GM12801 (cell line): Measurements from ENCODE around the gene RUNX3.

ENCODE experiments used
- CTCF ChIP-seq: IDR thresholded peaks from one replicate; pipeline ENCODE4 v1.5.1; 2011; ENCODE audit warnings: control low read depth; ENCODE audit not compliant: insufficient read length; ENCODE audit errors: extremely low read depth

RUNX3 gene

GRCh38 chr1:24893431-24893830 lies 36.6 kb downstream of the RUNX3 start:
- no peak for TF ChIP-seq CTCF

- TF ChIP-seq CTCF: no peak
Observed at GRCh38 chr1:24892188-24893153, 37.6 kb downstream of the RUNX3 start.

GRCh38 chr1:24890887-24891286 lies 39.2 kb downstream of the RUNX3 start:
- TF ChIP-seq CTCF: no peak

GRCh38 chr1:24888971-24889676 lies 41.0 kb downstream of the RUNX3 start:
- no peak for TF ChIP-seq CTCF

- TF ChIP-seq CTCF: no peak
Observed at GRCh38 chr1:24888061-24888970, 41.8 kb downstream of the RUNX3 start.

GRCh38 chr1:24886241-24886640 lies 43.8 kb downstream of the RUNX3 start:
- no peak for TF ChIP-seq CTCF
